Measurements from ENCODE around the gene CAPNS2.

- TF ChIP-seq EZH2 (IDR thresholded peaks at IDR 0.05; ENCODE audit: low read depth), result no peak
- no peak for TF ChIP-seq CTCF (conservative IDR thresholded peaks at IDR 0.05)
These were observed 44.7 kb upstream of the CAPNS2 start for GRCh38 chr16:55521792-55522191.

All from PC-9 (cell line).